Uterus (tissue), 2 donors: ENCODE measurements around the gene ABHD18.
A peak's percentile ranks its signal among the peaks of the same experiment; 100 is the strongest.

Experiments used
- CTCF ChIP-seq, 4 experiments: fragments of 200-600 bp in 2 of 4; fragments of 450-650 bp in 2 of 4; sonication (generic) in 2 of 4; IDR thresholded peaks; one replicate each; pipeline ENCODE4 v1.5.1; 2016 to 2019; ENCODE audit warnings: antibody characterized with exemption in 4 of 4, mild to moderate bottlenecking in 2 of 4, moderate library complexity in 1 of 4
- POLR2A ChIP-seq, 2 donors: fragments of 450-650 bp; IDR thresholded peaks; one replicate each; pipeline ENCODE4 v1.6.1; 2016; ENCODE audit warnings: antibody characterized with exemption in 2 of 2, mild to moderate bottlenecking in 1 of 2, moderate library complexity in 1 of 2

- TF ChIP-seq POLR2A (IDR thresholded peaks at IDR 0.05) (no peak), CTCF (IDR thresholded peaks at IDR 0.05) (peak in 1 of 4 experiments; percentile 2)
Measured at GRCh38 chr4:128061566-128062536, 96.6 kb downstream of the ABHD18 start.
